NCI-H2081 (cell line): Measurements from ENCODE around the gene FHL5.
A peak's percentile ranks its signal among the peaks of the same experiment; 100 is the strongest.
"Not testable (repeated sequence)": the region's sequence is repeated elsewhere in the genome, so short reads cannot be mapped to it uniquely, and the experiment has no call there.

Source experiments
- DNase-seq, 2 experiments: peaks; one replicate each; lab custom pipeline; 2025; lab: John Stamatoyannopoulos, UW

Gene FHL5

GRCh38 chr6:96562886-96563285 is at the start of gene FHL5:
Gene FHL5, plus strand, starts transcription at chr6:96563128. Its CDS starts 40,486 bp downstream, at chr6:96603614.
- DNase-seq: no peak

- no peak for DNase-seq
Observed at GRCh38 chr6:96520171-96521115, 42.5 kb upstream of the FHL5 start.

- DNase-seq: no peak
Observed at GRCh38 chr6:96521306-96521643, 41.7 kb upstream of the FHL5 start.

- peak; percentile 88 to 93 for DNase-seq
Observed at GRCh38 chr6:96521644-96522464, 41.1 kb upstream of the FHL5 start, which contains the start of gene UFL1. Gene UFL1, plus strand, starts transcription at chr6:96521806. Its CDS starts 68 bp downstream, at chr6:96521874.

DNA sequence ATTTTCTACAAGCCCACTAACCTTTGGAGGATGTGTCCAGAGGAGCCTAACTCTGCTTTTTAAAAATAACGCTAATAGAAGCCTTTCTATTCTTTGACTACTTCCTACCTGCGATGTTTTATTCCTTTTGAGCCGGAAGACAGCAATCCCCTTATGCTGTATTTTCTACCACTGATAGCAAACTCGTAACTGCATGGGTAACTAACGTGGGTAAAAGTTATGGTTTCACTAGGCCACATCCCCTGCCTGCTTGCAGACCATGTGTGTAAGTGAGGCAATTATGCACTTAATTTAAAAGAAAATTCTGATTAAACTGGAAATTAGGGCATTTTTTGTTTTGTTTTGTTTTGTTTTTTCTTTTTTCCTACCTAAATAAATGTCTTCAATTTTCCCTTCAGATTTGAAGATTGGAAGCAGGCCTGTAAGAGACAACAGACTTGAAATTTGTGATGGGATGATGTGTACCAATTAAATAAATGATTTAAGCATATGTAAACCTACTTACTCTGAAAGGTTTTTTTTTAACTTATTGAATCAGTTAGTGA is 40.4 kb upstream of the FHL5 start:
- DNase-seq: peak in 1 of 2 experiments; percentile 10

DNA sequence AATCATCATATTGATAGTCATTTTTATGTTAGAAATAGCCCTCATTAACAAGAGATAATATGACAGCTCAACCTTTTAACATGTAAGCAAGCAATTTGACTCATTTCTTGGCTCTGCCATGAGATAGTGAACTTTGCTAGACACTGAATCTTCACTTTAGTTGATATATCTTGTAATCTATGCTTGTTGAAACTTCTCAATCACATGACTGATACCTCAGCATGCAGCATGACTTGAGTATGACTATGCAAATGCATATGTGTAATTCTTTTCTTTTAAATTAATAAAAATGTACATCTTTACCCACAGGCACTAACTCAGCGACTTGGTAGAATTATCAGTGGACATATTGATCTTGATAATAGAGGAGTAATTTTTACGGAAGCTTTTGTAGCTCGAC is 34.7 kb upstream of the FHL5 start:
- DNase-seq: no peak

- no peak for DNase-seq
Observed at GRCh38 chr6:96532399-96532798, 30.5 kb upstream of the FHL5 start.

DNA sequence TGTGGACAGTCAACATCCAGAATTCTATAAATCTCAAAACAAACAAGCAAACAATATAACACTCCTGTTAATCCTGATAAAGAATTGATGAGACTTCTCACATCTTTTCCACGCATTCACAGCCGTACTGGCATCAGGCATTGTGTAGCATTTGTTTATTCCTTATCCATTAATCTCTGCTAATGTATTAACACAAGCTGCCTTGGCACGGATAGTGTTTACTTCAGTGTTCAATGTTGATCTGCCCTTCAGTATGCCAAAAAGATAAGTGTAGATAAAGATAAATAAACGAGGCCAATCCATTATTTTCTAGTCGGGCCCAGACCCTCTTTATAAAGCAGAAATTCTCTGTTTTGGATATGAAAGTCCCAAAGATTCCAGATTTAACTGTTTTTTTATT is 25.2 kb upstream of the FHL5 start:
- DNase-seq: no peak

DNA sequence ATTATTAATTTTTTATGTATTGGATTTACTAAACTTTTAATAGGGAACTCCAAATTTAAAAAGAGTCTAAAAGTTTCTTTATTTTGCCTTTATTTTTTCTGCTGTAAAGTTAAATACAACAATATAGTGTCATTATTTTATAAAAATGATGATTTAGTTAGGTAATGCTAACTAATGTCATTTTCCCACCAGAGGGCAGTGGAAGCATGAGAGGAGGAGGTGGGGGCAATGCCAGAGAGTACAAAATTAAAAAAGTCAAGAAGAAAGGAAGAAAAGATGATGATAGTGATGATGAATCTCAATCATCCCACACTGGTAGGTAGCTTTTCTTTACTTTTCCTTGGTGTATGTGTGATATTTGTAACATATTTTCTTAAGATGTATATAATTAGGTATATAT is 20.2 kb upstream of the FHL5 start:
- no peak for DNase-seq

- no peak for DNase-seq
Observed at GRCh38 chr6:96545882-96546281, 17.0 kb upstream of the FHL5 start.

GRCh38 chr6:96547654-96548053 is 15.3 kb upstream of the FHL5 start:
- no peak for DNase-seq

DNA sequence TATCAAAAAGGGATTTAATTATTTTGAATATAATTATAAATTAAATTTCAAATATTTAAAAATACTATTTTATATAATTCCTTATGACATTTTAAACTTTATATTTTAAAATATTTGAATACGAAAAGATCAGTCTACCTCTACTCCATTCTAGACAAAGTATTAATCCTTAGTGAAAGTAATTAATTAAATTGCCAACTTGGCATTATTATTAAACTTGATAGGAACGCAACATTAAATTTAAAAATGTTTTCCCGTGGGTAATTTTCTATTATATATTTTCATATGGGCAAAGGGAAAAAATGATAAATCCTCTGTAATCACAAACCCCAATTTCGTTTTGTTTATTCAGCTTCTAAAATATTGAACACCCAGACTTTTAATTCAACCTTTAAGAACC is 8.4 kb upstream of the FHL5 start:
- DNase-seq: no peak

DNA sequence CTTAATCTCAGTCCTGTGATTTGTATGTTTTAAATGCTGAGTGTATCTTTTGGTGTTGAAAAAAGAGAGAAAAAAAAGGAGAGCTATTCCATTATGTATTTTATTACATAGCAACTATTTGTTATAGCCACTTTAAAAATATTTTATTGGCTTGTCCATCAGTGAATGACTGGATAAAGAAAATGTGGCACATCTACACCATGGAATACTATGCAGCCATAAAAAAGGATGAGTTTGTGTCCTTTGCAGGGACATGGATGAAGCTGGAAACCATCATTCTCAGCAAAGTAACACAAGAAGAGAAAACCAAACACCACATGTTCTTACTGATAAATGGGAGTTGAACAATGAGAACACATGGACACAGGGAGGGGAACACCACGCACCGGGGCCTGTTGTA is 3.2 kb upstream of the FHL5 start:
- not testable (repeated sequence) for DNase-seq

DNA sequence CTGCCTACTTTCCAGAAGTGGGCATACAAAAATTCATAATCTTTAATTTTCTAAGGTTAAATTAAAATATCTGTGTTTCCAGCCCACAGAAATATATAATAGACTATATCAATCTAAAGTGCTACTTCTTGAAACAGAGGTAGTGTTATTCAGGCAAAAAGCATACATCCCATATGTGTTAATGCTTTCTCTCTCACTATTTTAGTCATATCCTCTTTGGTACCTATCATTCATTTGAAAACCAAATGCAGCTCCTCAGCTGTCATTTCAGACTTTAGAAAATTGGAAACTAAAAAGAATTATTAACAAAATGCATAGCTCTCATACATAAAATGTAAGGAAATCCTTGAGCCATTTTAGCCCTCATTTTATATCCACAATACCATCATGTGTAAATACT is 925 bp downstream of the FHL5 start:
- no peak for DNase-seq

DNA sequence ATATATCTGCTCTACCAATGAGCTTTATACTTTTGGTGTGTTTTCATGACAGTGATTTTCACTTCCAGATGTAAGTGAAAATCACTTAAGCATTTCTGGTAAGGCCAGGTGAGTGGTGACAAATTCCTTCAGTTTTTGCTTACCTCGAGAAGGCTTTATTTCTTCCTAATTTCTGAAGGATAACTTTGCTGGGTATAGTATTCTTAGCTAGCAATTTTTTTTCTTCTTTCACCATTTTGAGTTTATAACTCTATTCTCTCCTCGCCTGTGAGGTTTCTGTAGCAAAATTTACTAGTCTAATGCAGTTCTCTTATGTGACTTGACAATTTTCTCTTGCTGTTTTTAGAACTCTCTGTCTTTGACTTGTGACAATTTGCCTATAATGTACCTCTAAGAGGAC is 7.1 kb downstream of the FHL5 start:
- no peak for DNase-seq

DNA sequence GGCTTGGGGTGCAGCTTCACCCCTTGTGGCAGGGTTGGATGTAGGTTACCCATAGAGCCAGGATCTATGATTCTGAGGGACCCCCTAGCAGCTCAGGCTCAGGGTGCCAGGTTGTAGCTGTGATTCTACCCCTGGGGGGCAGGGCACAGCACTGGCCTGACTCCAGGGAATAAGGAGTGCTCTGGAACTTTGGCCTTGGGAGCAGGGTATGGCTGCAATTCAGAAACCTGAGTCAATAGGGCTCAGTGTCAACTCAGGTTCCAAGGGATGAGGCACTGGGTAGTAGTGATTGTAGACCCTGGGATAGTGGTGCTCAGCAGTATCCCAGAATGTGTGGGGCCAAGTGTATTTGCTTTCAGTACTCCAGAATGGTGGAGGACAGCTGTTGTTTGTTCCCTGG is 8.6 kb downstream of the FHL5 start:
- no peak for DNase-seq

DNA sequence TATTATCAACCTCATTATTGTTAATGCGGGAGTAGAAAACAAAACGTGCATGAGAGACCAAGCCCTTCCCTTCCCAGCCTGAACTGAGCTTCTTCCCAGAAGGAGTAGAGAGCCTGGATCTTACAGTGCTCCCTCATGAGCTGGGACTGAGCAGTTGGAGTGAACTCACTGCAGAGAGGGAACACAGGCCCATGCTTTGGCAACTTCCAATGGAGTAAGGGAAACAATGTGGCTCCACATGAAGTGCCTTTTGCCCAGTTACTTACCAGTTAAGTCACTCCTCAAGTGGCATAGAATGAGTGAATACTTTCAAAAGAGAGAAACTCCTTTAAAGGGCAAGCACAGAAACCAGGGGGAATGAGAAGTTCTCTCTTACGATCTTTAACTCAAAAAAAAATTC is 12.4 kb downstream of the FHL5 start:
- DNase-seq: no peak

- no peak for DNase-seq
Observed at GRCh38 chr6:96576221-96576620, 13.3 kb downstream of the FHL5 start.

- DNase-seq: no peak
Observed at GRCh38 chr6:96582021-96582420, 19.1 kb downstream of the FHL5 start.

DNA sequence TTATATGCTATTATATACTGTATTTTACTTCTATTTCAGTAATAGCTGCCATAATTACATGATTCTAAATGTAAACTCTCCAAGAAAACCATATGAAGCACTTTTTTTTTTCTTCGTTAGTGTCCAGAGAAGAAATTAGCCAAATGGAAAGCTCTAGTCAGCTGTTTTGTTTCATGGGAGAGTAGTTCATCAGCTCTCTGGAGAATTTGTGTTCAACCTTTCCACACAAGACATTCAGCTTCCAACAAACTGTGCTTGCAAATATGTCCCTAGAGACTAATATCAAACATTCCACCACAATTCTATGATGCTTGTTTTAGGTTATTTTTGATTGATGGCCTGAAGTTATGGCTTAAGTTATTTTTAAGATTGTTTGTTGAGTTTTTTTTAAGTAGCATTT is 19.5 kb downstream of the FHL5 start:
- DNase-seq: no peak

DNA sequence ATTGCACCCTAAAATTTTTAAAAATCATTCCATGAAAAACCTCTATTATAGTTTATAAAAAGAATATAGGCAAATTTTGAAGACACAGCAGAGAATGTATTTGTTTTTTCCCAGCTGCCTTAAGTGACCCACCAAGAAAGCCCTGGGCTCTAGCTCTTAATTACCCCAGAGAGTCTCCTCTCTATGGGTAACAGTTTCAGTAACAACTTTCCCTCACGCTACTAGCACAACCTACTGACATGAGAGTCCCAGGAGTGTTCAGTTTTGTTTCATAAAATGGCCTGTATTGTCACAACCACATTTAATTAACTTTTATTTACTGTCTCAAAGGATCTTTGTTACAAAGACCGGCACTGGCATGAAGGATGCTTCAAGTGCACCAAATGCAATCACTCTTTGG is 41.5 kb downstream of the FHL5 start:
- no peak for DNase-seq

- DNase-seq: no peak
Observed at GRCh38 chr6:96608074-96608473, 45.1 kb downstream of the FHL5 start.

DNA sequence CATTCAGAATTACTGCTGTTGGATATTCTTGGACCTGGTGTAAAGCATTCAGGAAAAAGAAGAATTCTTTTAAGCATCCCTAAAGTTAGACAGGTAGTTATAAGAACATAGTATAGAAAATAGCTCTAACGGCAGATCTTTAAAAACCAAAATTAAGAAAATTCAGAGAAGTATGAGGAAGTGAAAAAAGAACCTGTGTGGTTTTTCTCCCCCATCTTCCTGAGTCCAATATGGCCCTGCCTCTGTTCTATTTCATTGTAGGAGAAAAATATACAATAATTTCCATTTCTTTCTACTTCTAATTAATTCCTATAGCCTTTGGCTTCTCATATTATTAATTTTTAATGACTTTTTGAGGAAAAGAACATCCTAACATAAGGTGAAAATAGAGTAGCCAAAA is 47.1 kb downstream of the FHL5 start:
- no peak for DNase-seq
